Transverse colon (tissue), 4 donors: Measurements from ENCODE around the gene ETFB.

Experiments used
- CTCF ChIP-seq, 5 experiments: fragments of 200-600 bp in 3 of 5; fragments of 450-650 bp in 2 of 5; sonication (generic) in 3 of 5; IDR thresholded peaks; 1 replicate in 2 of 5; 2 replicates in 3 of 5; pipeline ENCODE4 v1.5.1; 2016 to 2017; ENCODE audit warnings: antibody characterized with exemption in 5 of 5, inconsistent platforms in 3 of 5, mild to moderate bottlenecking in 2 of 5, moderate library complexity in 1 of 5
- POLR2A ChIP-seq: fragments of 450-650 bp; IDR thresholded peaks from one replicate; pipeline ENCODE4 v1.6.1; 2016; ENCODE audit warnings: antibody characterized with exemption, mild to moderate bottlenecking, moderate library complexity
- POLR2AphosphoS5 ChIP-seq, 3 donors: sonication (generic); formaldehyde crosslinking; IDR thresholded peaks; one replicate each; pipeline ENCODE4 v1.6.1; 2016; ENCODE audit warnings: antibody characterized with exemption in 3 of 3

DNA sequence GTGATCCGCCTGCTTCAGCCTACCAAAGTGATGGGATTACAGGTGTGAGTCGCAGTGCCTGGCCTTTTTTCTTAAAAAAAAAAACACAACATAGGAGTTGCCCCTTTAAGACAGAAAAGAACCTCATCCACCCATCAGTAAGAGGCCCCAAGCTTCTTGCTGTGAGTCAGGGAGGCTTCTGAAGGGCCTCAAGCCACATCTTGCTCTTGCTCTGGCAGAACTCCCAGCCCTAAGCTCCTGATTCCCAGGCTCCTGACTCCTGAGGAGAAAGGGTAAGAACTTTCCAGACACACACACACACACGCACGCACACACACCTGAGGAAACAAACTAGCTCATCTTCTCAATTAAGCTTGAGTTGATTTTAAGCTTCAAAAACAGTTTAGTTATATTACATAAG is 6.9 kb downstream of the ETFB start:
- TF ChIP-seq CTCF (IDR thresholded peaks at IDR 0.05): no peak
- TF ChIP-seq POLR2A: no peak
- TF ChIP-seq POLR2AphosphoS5 (IDR thresholded peaks at IDR 0.05): no peak
